NCI-H82 treated with DMSO at 0.1 percent for 48 hours (cell line): ENCODE results near the gene CPPED1.

Experiments used
- DNase-seq: peaks from one replicate; lab custom pipeline; 2025; ENCODE audit not compliant: unreplicated experiment; lab: John Stamatoyannopoulos, UW

CPPED1 gene

DNA sequence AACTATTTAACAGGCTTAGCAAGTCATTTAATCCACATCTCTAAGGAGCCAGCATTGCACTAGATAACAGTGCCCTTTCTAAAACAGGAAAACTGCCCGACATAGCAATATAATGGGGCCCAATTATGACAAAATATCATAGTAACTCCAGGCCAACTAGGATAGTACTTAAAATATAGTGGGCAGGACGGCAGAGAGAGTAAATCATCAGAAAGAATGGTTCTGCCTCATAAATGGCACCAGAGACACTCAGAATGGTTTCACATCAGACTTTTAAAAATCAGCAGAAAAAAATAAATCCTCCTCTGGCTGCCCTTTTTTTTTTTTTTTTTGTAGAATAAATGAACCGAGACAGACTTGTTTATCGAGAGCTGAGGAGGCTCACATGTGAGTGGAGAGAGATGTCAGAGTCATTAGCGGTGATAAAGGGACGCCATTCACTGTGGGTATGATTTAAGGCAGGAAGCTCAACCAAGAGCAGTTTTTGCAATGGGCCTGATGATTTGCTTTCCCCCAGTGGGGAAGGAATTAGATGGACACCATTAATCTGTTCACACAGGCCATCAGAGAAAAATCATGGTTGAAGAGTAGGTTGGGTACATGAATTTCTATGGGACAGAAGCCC is 62.6 kb downstream of the CPPED1 start:
- no peak for DNase-seq

DNA sequence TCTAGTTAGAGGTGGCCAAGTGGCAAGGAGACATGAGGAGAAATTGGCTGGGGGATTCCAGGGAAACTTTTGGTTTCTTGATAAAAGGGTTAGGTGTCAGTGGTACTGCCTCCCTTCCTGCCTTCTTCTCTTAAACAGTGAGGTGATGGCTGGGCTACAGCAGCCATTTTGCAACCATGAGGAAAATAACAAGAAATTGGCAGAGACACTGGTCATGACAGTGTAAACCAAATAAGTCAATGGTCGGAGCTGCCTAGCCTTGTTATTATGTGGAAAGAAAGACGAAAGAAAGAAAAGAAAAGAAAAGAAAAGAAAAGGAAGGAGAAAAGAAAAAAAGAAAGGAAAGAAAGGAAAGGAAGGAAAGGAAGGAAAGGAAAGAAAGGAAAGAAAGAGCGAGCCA is 63.9 kb downstream of the CPPED1 start:
- DNase-seq: no peak

DNA sequence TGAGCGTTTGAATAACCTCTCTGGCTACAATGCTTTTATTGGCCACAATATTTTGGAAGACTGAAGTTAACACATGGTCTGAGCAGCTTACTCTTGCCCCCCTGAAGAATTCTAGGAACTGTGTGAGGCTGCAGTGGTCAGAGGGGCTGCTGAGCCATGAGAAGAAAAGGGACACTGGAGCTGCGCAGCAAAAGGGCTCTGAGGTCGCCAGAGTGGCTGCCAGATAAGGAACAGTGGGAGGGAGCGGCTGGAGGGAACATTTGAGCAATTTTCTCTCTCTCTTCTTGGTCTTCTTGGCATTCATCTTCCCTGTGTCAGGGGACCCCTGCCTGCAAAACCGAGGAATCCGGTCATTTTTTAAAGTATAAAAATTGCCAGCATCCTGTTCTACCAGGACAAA is 66.1 kb downstream of the CPPED1 start:
- DNase-seq: no peak

DNA sequence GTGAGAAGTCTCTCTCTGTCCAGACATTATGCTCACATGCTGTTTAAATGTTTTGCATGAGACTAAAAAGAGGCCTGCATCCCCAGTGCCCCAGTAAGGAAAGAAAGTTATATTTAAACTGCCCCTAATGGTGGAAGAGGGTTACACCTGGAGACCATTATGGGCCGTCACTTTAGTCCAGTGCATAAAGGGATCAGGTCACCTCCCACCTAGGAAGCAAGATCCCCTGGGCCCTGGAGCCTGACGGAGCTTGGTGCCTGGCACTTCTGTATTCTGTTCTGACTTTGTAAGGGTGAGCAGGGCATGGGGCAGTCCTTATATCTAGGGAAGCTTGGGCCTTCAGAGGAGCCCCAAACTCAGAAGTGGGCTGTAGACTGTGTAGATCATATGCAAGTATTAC is 67.9 kb downstream of the CPPED1 start:
- no peak for DNase-seq

DNA sequence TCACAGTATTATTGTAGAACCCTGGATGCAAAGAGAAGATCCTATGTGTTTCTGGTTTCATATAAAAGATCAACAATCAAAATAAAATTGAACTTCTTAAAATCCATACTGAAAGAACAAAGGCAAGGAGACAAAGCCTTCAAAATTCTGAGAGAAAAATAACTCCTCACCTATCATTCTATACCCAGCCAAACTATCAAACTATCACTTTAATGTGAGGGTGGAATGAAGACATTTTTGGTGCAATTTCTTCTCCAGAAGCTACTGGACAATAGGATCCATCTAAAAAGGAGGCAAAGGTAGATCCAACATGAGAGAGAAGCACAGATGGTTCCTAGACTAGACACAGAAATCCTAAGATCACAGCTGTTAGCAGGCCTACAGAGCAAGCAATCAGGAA is 71.1 kb downstream of the CPPED1 start:
- DNase-seq: no peak

DNA sequence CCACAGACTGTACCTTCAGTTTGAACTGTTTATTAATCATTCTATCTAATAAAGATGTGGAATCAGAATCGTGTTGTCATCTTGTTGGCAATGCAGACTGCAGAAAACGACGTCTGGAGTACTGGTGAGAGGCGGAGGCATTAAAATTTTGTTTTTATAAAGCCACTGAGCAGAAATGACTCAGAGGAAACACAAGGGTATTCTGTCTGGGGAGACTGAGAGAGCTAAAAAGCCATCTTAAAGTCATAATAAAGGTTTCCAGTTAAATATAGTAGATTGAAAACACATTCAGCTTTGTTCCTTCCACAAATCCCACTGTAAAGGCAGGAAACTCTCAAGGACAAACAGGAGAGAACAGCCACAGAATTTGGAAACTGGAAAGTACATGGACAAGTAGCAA is 74.2 kb downstream of the CPPED1 start:
- no peak for DNase-seq

DNA sequence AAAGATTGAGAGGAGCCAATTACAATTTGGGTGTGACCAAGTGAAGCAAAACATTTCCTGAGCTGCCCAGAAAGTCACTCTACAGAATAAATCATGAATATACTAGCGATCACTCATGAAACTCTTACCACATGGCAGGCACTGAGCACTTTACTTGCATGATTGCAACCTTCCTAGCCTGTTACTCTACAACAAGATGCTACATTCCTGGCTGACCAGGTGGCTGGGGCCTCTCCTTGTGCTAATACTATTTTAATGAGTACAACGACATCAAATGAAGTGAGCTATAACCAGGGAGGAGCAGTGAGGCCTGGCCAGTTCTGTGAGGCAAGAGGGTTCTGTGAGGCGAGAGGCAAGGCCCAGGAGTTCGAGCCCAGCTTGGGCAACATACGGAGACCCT is 75.2 kb downstream of the CPPED1 start:
- peak; percentile 18 for DNase-seq

DNA sequence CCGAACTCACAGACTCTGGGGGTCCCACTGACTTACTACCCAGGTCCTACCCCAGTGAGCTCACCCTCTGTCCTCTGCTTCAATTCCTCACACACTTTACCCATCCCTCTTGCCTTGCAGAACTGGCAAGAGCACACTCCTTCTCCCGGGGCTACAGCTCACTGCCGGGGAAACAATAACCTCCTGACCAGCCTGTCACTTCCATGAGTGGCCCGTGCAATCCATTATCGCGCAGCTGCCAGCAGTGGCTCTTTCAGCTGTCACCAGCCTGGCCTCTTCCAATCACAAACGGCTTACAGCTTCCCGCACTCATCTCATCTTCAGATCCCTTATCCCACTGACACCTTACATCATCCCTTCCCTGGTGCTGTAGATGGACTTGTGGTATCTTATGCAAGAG is 79.5 kb downstream of the CPPED1 start:
- DNase-seq: no peak

DNA sequence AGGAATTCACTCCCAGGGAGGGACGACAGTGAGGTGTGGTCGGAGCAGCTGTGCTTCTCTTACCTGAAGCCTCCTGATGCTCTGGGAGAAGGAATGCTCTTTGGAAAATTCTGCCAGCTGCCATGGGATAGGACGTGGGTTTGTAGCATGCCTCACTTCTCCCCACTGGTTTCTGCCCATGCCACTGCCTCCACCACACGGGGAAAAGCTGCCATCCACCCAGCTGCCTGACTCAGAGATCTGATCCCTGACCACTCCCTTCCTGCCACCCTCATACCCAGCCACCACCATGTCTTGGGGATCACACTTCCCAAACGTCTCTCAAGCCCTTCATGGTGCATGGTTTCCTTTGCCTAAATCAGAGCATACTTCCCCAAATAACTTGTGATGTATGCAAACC is 80.0 kb downstream of the CPPED1 start:
- no peak for DNase-seq

DNA sequence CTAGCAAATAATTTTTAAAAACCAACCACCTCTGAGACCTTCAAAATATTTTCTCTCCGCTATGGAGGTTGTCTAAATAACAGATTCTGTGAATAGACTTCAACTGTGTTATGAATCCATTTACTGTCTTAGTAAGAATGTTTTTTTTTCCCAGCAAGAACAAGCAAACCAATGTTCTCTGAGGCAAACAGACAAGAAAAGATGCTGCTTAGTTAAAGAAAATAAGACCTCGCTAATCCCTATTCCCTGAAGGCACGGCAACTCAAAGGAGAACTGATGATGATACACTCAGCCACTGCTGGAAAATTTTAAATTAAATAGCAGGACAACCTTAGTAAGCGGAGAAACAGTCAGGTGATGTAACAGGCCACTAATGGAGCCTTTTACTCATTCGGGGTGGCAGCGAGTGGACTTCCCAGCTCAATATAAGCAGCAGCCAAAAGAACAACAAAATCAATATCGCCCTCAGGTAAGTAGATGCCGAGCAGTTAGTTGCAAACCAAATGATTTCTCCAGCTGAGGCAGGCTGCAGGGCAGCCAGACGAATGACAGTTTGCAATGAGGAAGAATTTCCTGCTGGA is 81.8 kb downstream of the CPPED1 start:
- no peak for DNase-seq

DNA sequence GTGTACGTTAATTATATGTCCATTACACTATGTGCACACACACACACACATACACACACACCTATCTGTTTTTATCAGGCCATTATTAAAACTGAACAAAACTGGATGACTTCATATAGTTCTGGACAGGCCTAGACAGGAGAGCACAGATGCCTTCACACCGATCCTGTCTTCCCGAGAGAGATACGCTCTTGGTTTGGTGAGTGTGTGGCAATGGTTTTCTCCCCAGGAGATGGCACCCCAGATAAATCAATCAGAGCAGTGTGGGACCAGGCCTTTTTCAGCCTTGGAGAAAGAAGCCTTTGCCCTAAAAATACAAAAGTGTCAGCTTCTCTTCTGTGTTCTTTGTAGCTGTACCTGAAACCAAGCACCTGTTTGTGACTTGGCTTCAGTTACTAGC is 83.7 kb downstream of the CPPED1 start:
- no peak for DNase-seq

DNA sequence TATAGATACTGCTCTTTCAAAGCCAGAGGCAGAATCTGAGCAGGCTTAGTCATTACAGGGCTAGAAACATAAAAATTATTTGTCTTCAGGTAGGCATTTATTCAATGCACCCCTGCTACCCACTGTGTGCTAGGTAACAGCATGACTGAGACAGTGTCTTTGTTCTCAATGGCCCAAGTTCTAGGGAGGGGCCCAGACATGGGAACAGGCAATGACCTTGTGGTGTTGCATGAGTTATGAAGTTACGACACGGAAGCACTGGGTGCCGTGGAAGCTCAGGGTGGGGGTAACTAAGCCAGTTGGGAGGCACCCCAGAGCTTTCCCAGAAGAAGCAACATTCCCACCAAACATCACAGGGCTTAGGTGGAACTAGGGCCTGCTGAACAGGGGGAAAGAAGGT is 87.0 kb downstream of the CPPED1 start:
- DNase-seq: no peak

DNA sequence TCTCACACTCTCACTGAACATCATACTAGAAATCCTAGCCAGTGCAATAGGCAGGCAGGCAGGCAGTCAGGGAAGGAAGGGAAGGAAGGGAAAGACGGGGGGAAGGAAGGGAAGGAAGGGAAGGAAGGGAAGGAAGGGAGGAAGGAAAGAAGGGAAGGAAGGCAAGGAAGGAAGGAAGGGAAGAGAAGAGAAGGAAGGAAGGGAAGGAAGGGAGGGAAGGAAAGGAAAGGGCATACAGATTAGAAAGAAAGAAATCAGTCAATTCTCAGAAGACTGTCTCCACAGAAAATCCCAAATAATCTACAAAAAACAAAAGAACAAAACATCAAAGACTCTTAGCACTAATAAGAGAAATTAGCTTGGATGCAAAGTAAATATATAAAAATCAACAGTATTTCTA is 93.9 kb downstream of the CPPED1 start:
- no peak for DNase-seq

DNA sequence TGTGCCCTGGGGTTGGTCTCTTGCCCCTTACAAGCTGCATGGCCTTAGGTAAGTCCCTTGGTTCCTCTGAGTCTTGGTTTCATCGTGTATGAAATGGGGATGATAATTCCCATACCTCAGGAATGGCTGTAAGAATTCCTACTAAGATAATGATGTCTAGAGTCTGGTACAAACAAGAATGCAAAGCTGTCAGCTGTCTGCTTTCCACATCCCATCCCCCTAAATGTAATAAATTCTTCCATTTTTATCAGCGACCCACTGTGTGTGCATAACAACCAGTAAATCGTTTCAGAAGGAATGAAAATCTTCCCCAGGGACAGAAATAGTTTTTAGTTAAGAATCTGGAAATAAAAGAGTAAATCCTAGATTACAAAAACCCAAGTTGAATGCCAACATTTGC is 95.4 kb downstream of the CPPED1 start:
- no peak for DNase-seq

DNA sequence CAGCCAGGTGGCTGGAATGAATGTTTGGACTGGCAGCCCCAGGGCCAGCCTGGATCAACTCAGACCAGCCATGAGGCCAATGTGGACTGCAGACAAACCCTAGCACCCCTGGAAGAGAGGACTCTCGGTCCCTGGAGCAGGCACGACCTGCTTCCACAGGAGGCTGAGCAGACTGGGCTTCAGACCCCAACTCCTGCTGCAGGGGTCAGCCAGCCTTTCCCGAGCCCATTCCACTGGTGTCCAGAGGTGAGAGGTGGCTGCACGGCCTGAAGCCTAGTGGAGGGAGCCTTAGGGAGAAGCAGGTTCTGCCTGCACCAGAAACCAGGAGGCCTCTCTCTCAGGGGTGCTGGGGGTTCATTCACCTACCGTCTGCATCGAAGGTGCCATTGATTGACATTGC is 97.1 kb downstream of the CPPED1 start:
- DNase-seq: no peak

DNA sequence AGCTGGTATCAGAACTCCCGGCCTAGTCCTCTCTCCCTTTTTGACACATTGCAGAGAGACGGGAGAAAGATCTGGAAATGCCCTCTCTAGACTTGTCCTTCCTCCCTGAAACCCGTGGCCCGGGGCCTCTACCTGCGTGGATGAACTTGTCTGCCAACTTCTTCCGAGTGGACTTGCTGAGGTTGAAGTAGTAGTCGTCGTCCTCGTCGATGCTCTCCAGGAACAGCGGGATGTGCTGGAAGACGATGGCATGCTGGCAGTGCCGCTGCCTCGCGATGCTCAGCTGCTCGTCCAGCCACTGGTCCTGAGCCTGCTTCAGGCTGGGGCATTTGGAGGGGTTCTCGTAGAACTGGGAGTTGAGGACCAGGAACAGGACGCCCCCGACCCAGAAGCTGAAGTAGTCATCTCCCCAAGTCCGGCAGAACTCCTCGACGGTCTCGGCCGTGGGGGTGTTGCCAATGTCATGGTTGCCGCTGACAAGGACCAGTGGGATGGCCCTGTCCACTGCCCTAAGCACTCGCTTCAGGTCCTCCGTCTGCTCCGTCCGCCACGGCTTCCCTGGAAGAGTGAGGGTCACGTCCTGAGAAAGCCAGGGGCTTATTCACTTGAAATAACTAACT is 99.1 kb downstream of the CPPED1 start:
- no peak for DNase-seq

DNA sequence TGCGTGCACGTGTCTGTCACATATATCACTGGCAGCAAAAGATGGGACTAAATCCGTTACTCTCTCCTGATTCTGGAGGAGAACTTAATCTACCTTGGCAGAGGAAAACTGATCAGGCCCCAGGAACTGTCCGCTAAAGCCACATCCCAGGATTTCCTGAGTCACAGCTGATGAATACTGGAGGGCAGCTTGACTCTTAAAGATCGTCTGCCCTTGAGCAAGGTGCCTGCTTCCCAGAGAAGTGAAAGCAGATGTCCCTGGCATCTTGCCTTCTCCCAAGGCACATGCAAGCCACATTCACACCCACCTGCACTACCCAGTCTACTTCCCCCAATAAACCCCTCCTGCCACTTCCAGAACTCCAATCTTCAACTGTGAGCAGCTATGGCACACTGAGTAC is 99.8 kb downstream of the CPPED1 start:
- DNase-seq: no peak

DNA sequence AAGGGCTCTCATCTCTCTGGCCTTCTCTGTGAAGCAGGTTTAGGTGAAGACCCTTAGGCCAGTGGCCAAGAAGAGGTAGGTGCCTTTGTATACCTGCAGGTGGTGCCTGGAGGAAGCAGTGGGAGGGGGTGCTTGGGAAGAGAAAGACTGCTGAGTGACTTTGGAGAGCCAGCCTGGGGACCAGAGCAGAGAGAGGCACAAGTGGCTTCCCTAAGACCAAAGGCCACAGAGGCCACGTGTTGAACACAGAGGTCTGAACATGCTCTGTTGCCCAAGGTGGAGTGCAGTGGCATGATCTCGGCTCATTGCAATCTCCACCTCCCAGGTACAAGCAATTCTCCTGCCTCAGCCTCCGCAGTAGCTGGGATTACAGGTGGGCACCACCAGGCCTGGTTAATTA is 103.5 kb downstream of the CPPED1 start:
- no peak for DNase-seq

DNA sequence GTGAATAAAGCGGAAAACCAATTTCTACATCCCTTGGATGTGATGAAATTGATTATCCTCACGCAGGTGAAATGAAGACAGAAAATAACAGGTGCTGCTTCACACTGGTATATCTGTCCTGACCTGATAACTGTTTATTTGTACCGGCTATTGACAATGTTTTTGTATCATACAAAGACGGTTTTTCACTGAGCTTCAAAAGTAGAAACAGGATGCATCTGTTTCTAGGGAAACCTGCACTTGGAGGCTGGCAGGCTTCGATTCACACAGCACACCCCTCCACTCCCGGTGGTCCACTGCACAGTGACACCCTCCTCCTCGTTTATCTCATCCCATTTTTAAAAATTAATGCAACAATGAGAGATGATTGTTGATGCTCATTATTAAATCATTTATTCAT is 104.5 kb downstream of the CPPED1 start:
- DNase-seq: no peak

DNA sequence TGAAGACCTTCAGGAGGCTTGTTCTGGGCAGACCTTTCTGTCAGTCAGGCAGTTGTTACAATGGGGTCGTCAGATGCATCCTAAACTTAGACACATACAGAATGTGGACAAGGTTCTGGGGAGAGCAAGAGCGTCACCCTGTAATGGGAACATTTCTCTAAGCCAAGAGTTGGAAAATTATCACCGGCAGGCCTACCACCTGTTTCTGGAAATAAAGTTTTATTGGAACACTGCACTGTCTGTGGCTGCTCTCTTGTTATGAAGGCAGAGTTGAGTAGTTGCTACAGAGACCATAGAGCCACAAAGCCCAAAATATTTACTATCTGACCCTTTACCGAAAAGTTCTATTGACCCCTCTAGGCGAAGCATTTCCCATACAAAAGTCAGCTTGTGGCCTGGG is 106.2 kb downstream of the CPPED1 start:
- DNase-seq: no peak

DNA sequence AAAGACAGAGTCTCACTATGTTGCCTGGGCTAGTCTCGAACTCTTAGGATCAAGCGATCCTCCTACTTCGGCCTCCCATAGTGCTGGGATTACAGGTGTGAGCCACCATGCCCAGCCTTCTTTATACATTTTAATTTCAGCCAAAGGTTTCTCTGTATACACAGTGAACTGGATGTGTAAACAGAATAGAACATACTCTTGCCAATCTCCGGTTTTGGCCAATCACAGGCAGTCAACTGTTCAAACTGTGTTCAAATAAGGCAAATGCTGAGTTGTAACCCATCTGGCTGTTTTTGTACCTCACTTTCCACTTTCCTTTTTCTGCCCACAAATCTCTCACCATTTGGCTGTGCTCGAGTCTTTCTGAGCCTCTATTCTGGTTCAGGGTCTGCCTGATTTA is 108.2 kb downstream of the CPPED1 start:
- DNase-seq: no peak

DNA sequence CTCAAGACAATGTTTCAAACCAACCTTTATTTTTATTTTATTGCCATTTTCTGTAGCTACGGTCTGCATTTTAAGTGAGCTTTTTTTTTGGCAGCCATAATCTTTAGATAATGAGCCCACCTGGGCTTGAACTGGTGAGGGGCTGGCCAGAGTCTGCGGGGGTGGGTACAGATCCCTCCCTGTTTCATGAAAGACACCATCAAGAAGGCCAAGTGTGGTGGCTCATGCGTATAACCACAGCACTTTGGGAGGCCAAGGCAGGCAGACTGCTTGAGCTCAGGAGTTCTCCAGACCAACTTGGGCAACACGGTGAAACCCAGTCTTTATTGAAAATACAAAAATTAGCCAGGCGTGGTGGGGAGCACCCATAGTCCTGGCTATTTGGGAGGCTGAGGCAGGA is 113.7 kb downstream of the CPPED1 start:
- no peak for DNase-seq
